GM21786 (cell line): ENCODE results near the gene GDNF.
A peak's percentile ranks its signal among the peaks of the same experiment; 100 is the strongest.

Experiments
- ATAC-seq: cut with Tn5 transposase; IDR thresholded peaks from one replicate; pipeline ENCODE4 v1.9.1; 2021; ENCODE audit not compliant: unreplicated experiment

Gene GDNF

GRCh38 chr5:37847978-37848425 lies 8.2 kb upstream of the GDNF start:
- ATAC-seq = peak; percentile 82

GRCh38 chr5:37846786-37847310 lies 7.0 kb upstream of the GDNF start:
- no peak for ATAC-seq

DNA sequence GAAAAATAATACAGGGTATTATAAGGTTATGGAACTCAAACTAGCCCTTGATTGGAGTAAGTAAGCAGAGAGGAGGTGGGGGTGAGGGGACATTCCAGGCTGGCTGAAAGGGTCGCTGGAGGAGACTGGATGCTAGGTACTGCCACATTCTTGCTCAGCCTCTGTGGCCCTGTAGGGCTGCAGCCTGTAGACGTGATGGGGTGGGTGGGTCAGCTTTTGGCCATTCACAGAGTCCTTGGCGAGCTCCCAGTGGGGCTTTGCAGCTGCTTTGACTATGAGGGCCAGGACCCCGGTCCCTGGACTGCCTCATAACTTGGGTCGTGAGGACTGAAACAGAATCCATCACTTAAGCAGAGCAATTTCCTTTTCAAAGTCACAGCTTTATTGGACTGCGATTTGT lies 4.2 kb upstream of the GDNF start:
- no peak for ATAC-seq

DNA sequence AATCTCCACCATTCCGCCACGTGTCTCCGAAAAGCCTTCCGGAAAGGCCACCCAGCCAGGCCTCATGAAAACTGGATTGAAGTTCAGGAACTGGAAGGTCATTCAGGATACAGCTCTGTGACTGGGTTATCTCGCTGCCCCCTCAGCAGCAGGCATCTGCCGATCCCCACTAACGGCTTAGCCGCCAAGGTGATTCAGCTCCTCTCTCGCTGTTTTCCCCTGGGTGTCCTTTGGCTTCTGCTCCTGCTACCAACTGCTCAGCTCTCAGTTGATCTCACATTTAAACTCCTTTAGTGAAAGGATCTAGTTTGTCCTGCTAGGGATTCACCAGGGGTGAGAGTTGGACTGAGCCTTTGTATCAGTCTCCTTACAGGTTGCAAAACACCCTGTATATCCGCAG lies 2.2 kb upstream of the GDNF start:
- ATAC-seq = no peak

GRCh38 chr5:37841203-37841602 lies 1.4 kb upstream of the GDNF start:
- no peak for ATAC-seq

GRCh38 chr5:37840053-37841034 lies 503 bp upstream of the GDNF start:
- no peak for ATAC-seq

DNA sequence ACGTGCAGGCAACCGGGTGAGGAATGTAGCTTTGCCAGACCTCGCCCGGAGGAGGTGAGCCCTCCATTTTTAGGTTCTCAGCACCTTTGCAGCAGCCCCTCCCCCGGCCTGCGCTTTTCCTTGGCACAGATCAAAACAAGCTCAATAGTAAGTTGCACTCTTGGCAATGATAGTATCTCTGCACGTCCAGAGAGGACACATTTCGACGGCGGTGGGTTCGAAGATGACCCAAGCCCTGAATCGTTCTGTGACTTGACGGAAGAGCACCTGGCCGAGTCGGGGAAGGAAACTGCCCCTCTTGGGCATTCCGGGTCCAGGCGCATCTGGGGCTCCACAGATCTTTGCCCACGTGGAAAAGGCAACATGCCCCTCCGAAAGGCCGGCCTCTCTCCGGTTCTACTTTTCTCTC lies 904 bp downstream of the GDNF start:
- no peak for ATAC-seq

- no peak for ATAC-seq
These were observed 1.5 kb downstream of the GDNF start for GRCh38 chr5:37838152-37838932.

DNA sequence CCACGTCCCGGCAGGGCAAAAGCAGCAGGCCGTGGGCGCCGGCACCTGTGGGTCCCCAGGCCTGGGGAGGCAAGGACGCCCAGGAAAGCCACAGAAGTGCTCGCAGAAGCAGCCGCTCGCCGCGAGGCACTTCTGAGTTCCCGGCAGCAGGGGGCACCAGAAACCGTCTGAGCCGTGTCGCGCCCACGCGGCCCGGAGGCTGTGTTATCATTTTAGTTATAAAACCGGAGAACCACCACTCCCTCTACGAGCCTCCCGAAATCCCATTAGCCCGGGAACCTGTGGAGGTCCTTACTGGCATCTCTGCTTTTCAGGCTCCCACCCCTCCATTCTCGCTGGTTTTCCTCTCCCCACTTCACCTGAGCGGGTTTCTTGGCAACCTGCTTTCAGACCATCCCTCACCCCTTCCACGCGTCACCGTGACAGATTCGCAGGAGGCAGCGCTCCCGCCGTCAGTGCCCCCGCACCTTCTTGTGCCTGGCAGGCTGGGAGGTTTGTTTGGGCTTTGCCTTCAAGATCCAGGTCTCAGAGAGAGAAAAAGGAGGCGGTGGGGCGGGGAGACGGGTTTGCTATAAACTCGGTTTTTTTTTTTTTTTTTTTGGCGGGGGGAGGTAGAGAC lies 2.3 kb downstream of the GDNF start:
- ATAC-seq = peak; percentile 68

- ATAC-seq = peak; percentile 13
These were observed 3.0 kb downstream of the GDNF start for GRCh38 chr5:37836592-37837413.

DNA sequence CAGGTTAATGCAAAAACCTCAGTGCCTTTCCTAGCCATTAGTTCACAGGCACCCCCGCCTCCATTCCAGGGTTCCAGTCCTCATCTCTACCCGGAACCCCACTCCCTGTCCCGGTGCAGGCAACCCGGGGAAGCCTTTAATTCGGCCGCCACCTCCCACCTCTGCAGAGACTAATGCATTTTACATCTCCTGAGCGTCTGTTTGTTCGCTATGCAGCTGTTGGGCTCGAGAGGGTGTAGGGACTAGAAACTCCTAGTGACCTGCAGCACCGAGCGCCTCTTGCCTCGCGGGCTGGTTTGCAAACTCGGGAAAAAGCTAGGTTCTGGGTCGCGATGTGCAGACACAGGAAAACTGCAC lies 3.6 kb downstream of the GDNF start:
- no peak for ATAC-seq

- no peak for ATAC-seq
These were observed 4.4 kb downstream of the GDNF start for GRCh38 chr5:37835380-37835973.

- no peak for ATAC-seq
These were observed 5.1 kb downstream of the GDNF start for GRCh38 chr5:37834542-37835379.

- no peak for ATAC-seq
These were observed 5.9 kb downstream of the GDNF start for GRCh38 chr5:37833990-37834389.

GRCh38 chr5:37831821-37832534 lies 7.9 kb downstream of the GDNF start:
- no peak for ATAC-seq

DNA sequence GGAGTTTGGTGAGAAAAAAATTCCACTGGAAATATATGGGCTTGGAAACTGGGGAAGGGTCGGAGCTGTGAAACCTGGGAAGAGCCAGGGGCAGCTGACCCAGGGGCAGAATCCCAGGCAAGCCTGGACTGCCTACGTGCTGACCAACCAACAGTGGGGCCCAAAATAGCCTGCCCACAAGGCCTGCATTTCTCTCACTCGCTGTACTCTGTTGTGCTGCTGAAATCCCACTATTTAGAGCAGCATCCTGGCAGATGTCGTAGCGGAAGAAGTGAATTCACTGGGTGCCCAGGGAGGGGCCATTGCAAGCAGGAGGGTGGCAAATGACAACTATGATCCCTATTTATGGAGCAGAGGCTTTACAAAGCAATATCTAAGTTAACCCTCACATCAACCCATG lies 9.5 kb downstream of the GDNF start:
- no peak for ATAC-seq

- no peak for ATAC-seq
These were observed 14.4 kb downstream of the GDNF start for GRCh38 chr5:37825334-37825915.
